Measurements from ENCODE around the gene HARBI1.

Gene HARBI1

DNA sequence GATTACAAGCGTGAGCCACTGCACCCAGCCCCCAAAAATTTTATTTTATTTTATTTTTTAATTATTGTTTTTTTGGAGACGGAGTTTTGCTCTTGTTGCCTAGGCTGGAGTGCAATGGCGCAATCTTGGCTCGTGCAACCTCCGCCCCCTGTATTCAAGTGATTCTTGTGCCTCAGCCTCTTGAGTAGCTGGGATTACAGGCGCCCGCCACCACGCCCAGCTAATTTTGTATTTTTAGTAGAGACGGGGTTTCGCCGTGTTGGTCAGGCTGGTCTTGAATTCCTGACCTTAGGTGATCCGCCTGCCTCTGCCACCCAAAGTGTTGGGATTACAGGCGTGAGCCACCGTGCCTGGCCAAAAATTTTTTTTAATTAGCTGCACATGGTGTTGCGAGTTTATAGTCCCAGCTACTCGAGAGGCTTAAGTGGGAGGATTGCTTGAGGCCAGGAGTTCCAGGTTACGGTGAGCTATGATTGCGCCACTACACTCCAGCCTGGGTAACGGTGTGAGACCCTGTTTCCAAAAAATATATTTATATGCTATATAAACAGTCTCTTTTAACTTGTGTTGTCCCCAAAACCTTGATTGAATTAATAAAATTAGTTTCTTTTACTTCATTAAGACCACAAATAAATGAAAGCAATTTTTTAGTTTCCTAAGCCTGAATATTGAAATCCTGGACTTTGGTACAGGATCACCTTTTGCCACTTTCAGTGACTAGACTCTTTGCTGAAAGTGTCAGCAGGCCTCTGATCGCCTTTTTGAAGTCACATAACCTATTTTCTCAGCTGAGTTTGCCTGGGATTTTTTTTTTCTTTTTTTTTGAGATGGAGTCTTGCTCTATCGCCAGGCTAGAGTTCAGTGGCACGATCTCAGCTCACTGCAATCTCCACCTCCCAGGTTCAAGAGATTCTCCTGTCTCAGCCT lies 16.5 kb upstream of the HARBI1 start:
- DNase-seq, result no peak

DNA sequence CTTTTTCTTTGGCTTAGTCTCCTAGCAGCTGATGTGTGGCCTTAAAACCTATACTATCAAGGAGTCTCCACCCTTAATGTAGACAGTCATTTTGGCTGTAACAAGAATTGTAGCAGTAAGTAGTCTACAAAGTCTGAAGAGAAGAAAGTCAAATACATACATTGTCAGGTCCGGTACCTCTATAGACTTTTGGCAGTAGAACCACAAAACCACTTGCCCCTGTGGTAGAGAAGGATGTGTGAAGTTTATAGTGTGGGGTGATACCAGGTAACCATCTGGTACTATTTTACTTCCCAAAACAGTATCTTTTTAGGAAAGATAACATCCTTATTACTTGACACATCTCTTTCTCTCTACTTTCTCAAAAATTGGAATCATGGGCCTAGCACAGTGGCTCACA lies 15.5 kb upstream of the HARBI1 start:
- no peak for DNase-seq

DNA sequence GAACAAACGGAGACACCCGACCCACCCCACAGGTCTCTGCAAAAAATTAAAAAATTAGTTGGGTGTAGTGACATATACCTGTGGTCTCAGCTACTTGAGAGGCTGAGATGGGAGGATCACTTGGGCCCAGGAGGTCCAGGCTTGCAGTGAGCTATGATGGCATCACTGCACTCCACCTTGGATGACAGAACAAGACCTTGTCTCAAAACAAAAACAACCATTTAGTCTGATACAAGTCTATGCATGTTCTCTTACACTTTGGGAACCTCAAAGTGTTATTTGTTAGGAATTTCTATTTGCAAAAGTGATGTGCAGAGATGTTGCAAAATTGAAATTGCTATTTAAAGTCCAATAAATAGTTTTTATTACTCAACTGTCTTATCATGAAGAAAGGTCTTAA lies 14.6 kb upstream of the HARBI1 start:
- DNase-seq, result no peak

DNA sequence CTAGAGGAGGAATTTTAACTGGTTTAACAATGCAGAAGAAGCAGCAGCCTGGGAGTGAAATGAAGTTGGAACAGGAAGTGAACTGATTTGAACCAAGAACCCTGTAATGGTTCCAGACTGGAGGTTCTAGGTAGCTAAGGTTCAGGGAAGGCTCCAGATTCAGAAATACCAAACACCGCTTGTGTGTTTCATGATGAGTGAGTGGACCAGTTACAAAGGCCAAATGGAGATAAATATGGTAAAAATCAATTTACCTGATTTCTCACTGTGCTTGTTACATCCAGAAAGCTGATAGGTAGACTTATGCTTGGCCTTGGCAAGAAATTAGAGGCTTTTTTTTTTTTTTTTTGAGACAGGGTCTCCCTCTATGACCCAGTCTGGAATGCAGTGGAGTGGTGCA lies 13.2 kb upstream of the HARBI1 start:
- DNase-seq, result no peak

DNA sequence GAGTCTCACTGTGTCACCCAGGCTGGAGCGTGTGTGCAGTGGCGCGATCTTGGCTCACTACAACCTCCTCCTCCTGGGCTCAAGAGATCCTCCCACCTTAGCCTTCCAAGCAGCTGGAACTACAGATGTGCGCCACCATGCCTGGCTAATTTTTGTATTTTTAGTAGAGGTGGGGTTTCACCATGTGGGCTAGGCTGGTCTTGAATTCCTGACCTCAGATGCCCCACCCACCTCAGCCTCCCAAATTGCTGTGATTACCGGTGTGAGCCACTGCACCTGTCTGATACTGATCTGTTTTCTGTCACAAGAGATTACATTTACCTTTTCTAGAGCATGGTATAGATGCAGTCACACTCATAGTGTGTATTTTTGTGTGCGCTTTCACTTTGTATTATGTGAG lies 11.9 kb upstream of the HARBI1 start:
- DNase-seq, result no peak

DNA sequence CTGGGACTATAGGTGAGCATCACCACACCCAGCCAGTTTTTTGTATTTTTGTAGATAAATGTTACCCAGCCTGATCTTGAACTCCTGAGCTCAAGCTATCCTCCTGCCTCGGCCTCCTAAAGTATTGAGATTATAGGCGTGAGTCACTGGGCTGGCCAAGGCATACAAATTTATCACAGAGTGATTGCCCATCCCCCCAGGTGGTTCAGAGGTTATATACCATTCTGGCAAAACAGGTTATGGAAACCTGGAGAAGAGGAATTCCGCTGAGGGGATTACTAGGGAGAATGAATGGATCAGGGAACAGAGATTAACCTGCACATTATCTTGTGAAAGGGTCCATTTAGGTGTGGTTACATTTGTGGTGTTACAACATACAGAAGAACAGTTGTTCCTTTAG lies 8.4 kb upstream of the HARBI1 start:
- no peak for DNase-seq

DNA sequence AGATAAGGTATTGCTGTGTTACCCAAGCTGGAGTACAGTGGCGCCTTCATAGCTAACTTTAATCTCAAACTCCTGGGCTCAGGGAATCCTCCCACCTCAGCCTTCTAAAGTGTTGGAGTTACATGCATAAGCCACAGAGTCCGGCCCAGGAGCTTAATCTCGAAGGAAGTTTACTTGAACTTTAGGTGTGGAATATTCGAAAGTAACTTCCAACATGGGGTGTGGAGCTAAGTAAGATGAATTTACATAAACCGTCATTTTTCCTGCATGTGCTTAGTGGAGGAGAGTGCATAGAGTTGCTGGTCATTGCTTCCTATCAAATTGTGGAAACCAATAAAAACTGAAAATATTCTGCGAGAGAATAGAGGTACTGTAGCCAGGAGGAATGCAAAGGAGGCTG lies 1.8 kb upstream of the HARBI1 start:
- DNase-seq, result no peak

DNA sequence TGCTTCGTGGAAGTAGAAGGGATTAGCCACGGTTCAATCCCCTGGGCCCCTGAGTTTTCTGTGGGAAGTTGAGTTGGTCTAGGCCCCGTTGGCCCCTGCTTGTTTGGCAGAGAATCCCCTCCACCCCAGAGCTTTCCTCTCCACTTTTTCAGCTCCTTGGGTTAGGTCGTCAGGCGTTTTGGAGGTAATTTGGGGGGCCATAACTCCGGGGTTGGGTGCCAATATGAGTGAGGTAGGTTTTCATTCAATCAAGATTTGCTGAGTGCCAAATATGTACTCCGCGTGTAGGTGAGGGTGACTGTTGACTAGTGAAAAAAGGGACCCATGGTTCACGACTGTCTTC lies 916 bp upstream of the HARBI1 start:
- no peak for DNase-seq

DNA sequence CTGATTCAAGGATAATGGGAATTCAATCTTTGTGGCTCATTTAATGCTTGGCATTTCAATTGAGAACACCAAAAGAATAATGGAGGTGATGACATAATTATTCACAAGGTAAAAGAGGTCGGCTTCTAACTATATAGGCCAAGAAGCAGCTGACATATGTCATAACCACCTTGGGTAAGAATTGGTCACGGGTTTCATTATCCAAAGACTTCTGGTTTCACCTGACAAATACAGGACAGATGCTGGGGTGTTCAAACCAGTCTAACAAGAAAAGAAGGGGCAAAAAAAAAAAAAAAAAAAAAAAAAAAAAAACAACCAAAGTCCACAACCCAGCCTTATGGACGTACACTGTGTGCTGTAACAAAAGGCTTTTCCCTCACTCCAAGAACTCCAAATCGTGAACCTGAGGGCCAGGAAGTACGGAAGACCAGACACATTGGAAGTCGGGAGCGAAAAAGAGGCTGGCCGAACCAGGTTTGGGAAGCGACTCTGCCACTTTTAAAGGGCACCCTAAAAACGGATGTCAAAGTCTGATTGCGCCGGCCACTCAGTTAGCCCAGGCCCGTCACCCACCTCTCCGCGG lies 385 bp downstream of the HARBI1 start:
- no peak for DNase-seq

DNA sequence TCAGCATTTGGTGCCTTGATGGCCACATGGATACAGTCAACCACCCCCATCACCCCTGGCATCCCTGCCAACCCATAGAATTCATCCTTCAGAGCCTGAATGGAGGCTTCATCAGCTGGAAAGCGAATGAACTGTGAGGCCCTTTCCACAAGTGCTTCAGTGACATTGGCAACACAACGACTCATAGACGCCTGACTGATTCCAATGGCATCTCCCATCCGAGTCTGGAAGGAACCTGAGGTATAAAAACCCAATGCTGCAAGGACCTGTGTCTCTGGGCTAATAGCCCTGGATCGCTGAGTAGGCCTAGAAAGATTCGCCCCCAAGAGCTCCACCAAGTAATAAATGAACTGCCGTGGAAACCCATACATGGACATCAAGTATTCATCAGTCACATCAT lies 1.3 kb downstream of the HARBI1 start:
- DNase-seq, result peak; percentile 54

DNA sequence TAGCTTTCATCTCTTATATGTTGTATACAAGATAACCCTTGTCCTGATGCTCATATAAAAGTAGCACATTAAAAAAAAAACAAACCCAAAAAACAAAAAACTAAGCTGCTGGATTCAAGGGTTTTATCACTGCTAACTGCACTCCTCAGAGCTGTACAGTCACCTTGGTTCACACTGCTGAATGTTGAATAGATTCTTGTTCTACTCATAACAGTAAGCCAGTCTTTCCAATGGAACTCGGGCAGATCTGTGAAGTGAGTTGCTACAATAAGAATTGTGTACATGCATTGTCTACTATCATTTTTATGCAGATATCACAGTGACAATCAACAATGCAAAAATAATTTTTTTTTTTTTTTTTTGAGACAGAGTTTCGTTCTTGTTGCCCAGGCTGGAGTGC lies 4.7 kb downstream of the HARBI1 start:
- DNase-seq, result no peak

DNA sequence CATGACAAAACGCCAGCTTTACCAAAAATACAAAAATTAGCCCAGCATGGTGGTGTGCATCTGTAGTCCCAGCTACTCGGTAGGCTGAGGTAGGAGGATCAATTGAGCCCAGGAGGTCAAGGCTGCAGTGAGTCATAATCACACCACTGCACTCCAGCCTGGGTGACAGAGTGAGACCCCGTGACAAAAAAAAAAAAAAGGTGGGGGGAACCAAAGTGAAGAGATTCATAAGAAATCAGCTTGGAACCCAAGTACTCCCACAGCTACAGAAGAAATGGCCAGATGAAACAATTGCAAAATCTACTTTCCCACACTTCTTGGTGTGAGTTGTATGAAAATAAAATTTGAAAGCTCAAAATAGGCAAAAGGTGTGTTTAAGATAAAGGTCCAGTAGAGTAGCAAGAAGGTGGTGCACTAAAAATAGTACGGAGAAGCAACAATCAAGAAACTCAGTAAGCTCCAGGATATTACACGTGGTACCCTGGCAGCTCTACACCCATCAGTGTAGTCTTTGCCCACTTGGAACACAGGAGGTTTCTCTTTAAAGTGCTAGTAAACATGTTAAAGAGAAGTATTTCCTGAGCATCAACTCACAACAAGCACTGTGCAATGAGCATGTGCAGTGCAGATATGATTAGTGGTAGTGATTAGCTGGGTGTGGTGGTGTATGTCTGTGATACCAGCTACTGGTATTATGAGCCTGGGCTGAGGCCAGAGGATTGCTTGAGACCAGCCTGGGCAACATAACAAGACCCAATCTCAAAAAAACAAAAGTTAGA lies 5.3 kb downstream of the HARBI1 start:
- DNase-seq, result no peak

DNA sequence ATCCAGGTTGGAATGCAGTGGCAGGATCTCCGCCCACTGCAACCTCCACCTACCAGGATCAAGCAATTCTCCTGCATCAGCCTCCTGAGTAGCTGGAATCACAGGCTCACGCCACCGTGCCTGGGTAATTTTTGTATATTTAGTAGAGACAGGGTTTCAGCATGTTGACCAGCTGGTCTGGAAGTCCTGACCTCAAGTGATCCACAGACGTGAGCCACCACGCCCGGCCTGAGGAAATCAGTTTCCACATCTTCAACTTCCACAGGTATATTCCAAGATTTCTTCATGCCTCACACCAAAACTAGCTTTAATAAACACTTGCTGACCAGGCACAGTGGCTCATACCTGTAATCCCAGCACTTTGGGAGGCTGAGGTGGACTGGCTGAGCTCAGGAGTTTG lies 7.6 kb downstream of the HARBI1 start:
- no peak for DNase-seq

DNA sequence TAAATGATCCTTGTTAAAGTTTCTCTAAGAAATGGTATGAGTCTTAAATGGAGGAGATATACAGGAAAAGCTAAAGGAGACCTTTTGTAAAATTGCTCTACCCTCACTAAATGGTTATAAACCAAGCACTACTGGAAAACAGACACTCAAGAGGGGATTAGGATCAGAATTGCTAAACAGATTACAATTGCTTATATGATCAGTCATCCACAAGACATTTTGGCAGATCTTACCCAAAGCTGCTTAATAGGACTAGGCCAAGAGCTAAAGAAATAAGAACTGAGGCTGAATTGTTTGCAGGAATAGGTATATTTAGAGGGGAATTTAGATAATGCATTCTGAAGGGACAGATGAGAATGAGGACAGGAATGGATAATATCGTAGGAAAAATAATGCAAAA lies 9.5 kb downstream of the HARBI1 start:
- no peak for DNase-seq

DNA sequence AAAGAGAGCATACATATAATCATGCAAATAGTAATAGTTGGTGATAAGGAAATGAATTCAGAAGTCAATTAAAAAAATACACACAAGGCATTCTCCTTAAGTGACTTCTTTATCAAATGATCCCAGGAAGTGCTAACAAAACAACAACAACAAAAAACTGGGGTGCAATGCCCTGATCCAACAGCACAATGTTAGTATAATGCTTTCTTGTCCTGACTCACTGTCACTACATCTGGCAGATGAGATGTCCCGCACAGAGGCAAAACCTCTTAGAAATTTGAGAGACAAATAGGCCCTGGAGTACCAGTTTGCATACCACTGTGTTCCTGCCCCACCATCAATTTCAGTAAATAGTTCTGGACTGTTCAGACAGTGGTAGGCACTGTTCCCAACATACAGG lies 12.2 kb downstream of the HARBI1 start:
- no peak for DNase-seq

DNA sequence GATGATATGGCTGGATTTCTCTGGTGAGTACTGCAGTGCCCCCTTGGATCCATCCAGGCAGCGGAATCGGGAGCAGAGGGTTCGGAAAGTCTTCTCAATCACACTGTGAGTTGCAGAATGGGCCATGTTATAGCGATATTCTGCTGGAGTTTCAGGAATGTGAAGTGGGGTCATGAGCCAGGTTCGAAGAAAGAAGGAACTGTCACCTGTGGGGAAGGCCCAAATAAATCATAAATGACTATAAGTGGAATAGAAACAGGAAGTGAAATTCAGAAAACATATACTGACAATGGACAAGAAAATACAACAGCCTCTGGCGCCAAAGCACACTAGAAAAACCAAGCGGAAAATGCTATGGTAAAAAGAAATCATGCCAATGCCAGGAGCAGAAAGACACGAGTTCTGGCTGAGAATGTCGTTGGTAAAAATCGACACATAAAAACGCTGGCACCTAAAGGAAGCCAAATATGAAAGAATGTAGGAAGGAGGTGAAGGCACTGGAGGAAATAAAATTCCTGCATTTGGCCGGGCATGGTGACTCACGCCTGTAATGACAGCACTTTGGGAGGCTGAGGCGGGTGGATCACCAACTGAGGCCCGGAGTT lies 13.2 kb downstream of the HARBI1 start:
- no peak for DNase-seq

DNA sequence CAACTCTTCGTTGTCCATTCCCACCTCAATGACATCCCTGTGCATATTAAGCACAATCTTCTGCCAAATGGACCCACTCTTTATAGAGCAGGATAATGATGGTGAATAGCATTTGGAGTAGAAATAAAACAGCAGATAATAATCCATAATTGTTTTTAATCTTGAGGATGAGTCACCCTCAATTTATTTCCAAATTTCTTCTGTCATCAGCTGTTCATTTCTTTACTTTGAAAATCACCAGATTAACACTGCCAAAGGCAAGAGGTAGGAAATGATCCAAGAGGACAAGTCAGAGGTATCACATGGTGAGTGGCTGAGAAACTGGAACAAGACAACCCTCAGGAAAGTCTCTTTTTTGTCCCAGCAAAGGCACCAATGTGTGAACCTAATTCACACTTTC lies 15.9 kb downstream of the HARBI1 start:
- no peak for DNase-seq

DNA sequence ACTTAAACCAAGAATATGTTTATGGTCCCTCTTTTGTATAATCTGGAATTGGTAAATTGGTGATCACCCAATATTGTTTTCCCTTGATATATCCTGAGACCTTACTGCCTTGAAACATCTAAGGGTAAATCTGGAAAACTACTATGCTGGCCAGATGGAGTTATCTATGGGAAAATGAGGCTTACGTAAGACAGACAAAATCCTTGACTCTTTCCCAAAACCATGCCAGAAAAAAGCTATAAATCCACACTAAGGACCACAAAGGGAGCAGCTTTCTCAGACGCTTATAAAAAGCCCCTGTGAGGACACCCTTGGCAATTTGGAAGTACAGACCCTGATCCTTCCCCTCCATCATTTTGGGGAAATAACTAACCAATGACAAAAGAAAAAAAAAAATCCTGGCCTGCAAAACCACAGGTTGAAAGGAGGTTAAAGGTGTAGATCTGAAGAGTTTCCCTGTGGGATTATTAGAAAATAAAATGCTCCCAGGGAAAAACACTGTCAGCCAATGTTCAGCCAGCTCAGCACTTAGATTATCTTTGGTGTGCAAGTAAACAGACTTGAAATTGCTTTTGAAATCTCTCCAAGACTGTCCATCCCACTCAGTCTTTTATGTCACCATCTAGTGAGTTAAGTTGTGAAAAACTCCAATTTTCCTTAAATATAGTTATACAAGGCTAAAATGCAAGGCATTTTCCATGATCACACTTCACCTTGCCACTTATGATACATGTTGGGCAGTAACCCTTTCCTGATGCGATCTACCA lies 16.6 kb downstream of the HARBI1 start:
- no peak for DNase-seq

DNA sequence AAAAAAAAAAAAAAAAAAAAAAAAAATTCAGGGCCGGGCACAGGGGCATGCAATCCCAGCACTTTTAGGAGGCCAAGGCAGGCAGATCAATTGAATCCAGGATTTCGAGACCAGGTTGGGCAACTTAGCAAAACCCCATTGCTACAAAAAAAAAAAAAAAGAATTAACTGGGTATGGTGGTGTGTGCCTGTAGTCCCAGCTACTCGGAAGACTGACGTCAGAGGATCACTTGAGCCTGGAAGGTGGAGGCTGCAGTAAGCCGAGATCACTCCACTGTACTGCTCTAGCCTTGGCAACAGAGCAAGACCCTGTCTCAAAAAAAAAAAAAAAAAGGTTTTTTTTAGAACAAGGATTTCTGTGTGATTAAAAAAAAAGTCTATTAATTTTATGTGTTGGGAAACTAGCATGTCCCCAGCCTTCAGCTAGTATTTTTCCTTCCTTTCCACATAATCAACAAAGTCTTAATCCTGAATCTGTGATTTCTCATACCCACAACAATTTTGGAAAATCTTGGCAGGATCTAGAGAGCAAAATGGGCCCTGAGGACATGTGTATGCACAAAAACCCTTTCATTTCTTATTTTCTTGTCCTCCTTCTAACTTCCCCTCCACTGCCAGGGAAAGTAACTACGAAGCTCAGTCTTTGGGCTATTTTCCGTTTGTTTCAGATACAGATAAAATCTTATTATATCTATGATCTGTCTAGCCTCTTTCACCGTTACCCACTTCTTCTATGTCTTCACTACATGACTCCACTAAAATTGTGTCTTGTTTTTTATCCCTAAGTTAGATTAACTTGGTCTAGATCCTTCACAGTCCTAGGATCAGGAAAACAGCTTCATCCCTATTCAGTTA lies 17.5 kb downstream of the HARBI1 start:
- DNase-seq, result no peak

DNA sequence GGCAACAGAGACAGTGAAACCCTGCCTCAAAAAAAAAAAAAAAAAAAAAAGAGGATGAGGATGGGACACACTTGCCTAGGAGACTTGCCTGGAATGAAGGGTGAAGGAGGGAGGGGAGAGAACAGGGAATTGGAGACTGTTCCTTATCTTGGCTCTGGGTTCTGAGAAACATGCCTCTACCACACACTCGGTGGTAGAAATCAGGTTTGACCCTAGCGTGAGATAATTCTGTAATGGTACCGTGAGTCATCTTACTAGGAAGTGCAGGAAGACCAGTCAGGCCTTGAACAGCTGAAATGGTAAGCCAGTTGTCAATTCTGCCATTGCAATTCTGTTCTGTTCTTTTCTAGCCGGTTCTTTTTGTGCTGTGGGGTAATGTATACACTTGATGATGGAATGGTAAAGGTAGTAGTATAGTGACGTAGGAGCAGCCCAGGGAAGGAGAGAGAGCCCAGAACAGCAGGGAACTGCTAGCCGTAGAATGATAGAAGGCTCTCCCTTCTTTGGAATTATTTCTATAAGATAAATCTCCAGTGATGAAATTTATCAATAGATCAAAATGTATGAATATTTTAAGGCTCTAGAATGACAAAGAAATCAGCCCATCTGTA lies 19.3 kb downstream of the HARBI1 start:
- no peak for DNase-seq

DNA sequence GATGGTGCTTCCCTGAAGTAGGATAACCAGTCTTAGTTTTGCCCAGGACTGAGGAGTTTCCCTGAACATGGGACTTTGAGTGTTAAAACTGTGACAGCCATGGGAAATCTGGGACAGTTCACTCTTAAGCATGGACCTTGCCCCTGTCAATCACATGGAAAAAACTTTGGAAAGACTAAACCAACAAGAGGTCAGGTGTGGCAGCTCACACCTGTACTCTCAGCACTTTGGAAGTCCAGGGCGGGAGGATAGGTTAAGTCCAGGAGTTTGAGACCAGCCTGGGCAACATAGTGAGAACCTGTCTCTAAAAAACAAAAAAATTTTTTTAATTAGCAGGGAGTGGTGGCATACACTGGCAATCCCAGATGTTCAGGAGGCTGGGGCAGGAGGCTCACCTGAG lies 19.9 kb downstream of the HARBI1 start:
- no peak for DNase-seq
